Stimulated activated CD8-positive, alpha-beta memory T cell treated with anti-CD3 and anti-CD28 coated beads, Interleukin-4, amount 100 ng/mL, for 1 hour (primary cell): Measurements from ENCODE around the gene SLC7A7.
"Not testable (repeated sequence)": the region's sequence is repeated elsewhere in the genome, so short reads cannot be mapped to it uniquely, and the experiment has no call there.

ENCODE experiments used
- DNase-seq, 2 donors: peaks; one replicate each; pipeline ENCODE4 v3.0.0-alpha.2; 2020; ENCODE audit warnings: low read depth in 2 of 2, low spot score in 1 of 2

SLC7A7 gene

GRCh38 chr14:22844221-22845102 lies 29.2 kb upstream of the SLC7A7 start:
- DNase-seq = no peak

GRCh38 chr14:22843123-22843925 lies 28.1 kb upstream of the SLC7A7 start:
- no peak for DNase-seq

- no peak for DNase-seq
Observed at GRCh38 chr14:22842211-22843122, 27.2 kb upstream of the SLC7A7 start.

GRCh38 chr14:22841769-22842168 lies 26.5 kb upstream of the SLC7A7 start:
- DNase-seq = no peak

- DNase-seq = no peak
Observed at GRCh38 chr14:22841311-22841710, 26.1 kb upstream of the SLC7A7 start.

GRCh38 chr14:22839159-22839779 lies 24.0 kb upstream of the SLC7A7 start:
- no peak for DNase-seq

- DNase-seq = no peak
Observed at GRCh38 chr14:22838631-22839041, 23.4 kb upstream of the SLC7A7 start.

GRCh38 chr14:22837750-22838538 lies 22.7 kb upstream of the SLC7A7 start:
- no peak for DNase-seq

- no peak for DNase-seq
Observed at GRCh38 chr14:22837114-22837749, 22.0 kb upstream of the SLC7A7 start.

GRCh38 chr14:22836301-22837113 lies 21.3 kb upstream of the SLC7A7 start, which contains the start of gene MMP14:
Gene MMP14, plus strand, starts transcription at chr14:22836585. Its CDS starts 233 bp downstream, at chr14:22836818.
- no peak for DNase-seq

GRCh38 chr14:22835505-22835904 lies 20.3 kb upstream of the SLC7A7 start:
- DNase-seq = no peak

- DNase-seq = no peak
Observed at GRCh38 chr14:22830443-22831010, 15.3 kb upstream of the SLC7A7 start.

GRCh38 chr14:22829661-22830442 lies 14.6 kb upstream of the SLC7A7 start, which contains the start of gene MRPL52:
Gene MRPL52, plus strand, starts transcription at chr14:22829887. Its CDS starts 26 bp downstream, at chr14:22829913.
- peak; percentile 76 to 83 for DNase-seq

- DNase-seq = not testable (repeated sequence)
Observed at GRCh38 chr14:22829076-22829660, 13.9 kb upstream of the SLC7A7 start.

- DNase-seq = no peak
Observed at GRCh38 chr14:22824711-22825359, 9.6 kb upstream of the SLC7A7 start.

- DNase-seq = peak; percentile 39 to 43
Observed at GRCh38 chr14:22822571-22823098, 7.4 kb upstream of the SLC7A7 start.
